Measurements from ENCODE around the gene TMEM154. TPM values are rescaled to one million over a fixed set of nuclear protein-coding genes. Genes with fewer than 3 reads are reported as not detected.

TMEM154 gene
- total RNA-seq, 1 experiment from 2014 or later = 34.5 TPM

DNA sequence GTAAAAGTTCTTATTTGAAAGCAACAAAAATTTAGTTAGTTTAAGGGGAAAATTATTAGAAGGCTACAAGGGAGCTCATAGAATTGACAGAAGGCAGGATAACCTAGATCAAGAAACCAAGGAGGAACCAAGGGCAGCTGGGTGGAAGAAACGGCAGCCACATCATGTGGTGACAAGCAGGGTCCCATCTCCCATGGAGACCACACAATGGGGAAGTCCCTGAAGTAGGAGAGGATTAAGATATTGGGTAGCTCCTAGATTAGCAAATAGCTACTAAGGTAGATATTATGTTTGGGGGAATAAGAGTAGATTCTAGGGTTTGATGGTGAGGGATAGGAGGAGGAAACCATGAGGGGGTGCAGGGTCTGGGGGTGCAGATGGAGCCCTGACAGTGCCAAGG is 48.0 kb upstream of the TMEM154 start:
- Histone ChIP-seq H3K36me3 (ENCODE audit: low read depth) (no peaks in the 10 kb centered on the region), H3K79me2 (ENCODE audit: low read depth) (no peaks in the 10 kb centered on the region), H3F3A (ENCODE audit: insufficient read depth, low read depth) (no peaks in the 10 kb centered on the region), H3K4me1 (replicated peaks; ENCODE audit: insufficient read depth) (no peaks in the 10 kb centered on the region), H3K27ac (no peak overlapping the region), H4K20me1 (ENCODE audit: insufficient read depth) (no peaks in the 10 kb centered on the region), H3K4me2 (no peak overlapping the region), H3K9me3 (ENCODE audit: insufficient read depth, low read depth) (no peaks in the 10 kb centered on the region), H3K4me3 (no peak overlapping the region), H2AFZ (no peak overlapping the region), H3K27me3 (ENCODE audit: insufficient read depth, low read depth) (no peaks in the 10 kb centered on the region), H3K9me2 (ENCODE audit: insufficient read depth) (no peaks in the 10 kb centered on the region)
- no peak for DNase-seq
- ChIA-PET POLR2A (ENCODE audit: unreplicated experiment) (no interaction called here), CTCF (interaction anchor here (0.5 to 0.6 kb wide), 2 partner anchors 415 to 1664 kb away, joined by 4 read pairs; no protein-coding TSS in a partner anchor)
- TF ChIP-seq, protein P1, sequence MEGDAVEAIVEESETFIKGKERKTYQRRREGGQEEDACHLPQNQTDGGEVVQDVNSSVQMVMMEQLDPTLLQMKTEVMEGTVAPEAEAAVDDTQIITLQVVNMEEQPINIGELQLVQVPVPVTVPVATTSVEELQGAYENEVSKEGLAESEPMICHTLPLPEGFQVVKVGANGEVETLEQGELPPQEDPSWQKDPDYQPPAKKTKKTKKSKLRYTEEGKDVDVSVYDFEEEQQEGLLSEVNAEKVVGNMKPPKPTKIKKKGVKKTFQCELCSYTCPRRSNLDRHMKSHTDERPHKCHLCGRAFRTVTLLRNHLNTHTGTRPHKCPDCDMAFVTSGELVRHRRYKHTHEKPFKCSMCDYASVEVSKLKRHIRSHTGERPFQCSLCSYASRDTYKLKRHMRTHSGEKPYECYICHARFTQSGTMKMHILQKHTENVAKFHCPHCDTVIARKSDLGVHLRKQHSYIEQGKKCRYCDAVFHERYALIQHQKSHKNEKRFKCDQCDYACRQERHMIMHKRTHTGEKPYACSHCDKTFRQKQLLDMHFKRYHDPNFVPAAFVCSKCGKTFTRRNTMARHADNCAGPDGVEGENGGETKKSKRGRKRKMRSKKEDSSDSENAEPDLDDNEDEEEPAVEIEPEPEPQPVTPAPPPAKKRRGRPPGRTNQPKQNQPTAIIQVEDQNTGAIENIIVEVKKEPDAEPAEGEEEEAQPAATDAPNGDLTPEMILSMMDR (conservative IDR thresholded peaks at IDR 0.05) = no peak
- no peak for TF ChIP-seq EZH2 (IDR thresholded peaks at IDR 0.05; ENCODE audit: low read depth)
- intact Hi-C loops (cut with micrococcal nuclease; ENCODE audit: unreplicated experiment) = no loop called here
- BruUV-seq (replicated peaks) = no TSS peak

DNA sequence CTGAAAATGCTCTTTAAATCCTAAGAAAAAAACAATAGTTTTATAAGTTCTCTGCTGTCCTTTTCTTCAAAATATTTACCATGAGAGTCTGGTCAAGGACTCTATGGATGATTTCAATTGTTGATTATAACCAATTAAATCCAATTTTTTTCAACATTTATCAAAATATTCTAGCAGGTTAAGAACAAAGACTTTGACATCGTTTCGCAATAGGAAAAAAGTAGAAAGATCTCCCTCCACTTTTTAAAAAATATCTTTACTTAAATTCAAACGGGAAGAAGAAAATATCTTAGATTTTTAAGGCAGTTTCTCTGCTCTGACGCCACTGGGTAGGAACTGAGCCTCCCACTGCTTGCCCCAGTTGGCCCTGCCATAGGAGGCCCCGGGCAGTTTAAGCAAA is 44.7 kb upstream of the TMEM154 start:
- no peaks in the 10 kb centered on the region for H3K4me1 ChIP-seq (replicated peaks; ENCODE audit: insufficient read depth)
- H3K27ac ChIP-seq = no peak overlapping the region
- no peaks in the 10 kb centered on the region for H3K27me3 ChIP-seq (ENCODE audit: insufficient read depth, low read depth)
- BruUV-seq (replicated peaks) = no TSS peak
- no peaks in the 10 kb centered on the region for H3K9me3 ChIP-seq (ENCODE audit: insufficient read depth, low read depth)
- H3K4me2 ChIP-seq = no peak overlapping the region
- DNase-seq = no peak
- ChIA-PET CTCF (no interaction called here), POLR2A (ENCODE audit: unreplicated experiment) (no interaction called here)
- H3K79me2 ChIP-seq (ENCODE audit: low read depth) = no peaks in the 10 kb centered on the region
- intact Hi-C loops (cut with micrococcal nuclease; ENCODE audit: unreplicated experiment) = loop anchor here (5.0 kb wide), 1 partner anchor 47 kb away; the partner anchor contains the start of gene TMEM154
- H2AFZ ChIP-seq = no peak overlapping the region
- TF ChIP-seq, protein P1 (conservative IDR thresholded peaks at IDR 0.05) = no peak
- no peak for TF ChIP-seq EZH2 (IDR thresholded peaks at IDR 0.05; ENCODE audit: low read depth)
- H3K4me3 ChIP-seq = no peak overlapping the region
- no peaks in the 10 kb centered on the region for H3F3A ChIP-seq (ENCODE audit: insufficient read depth, low read depth)
- H4K20me1 ChIP-seq (ENCODE audit: insufficient read depth) = no peaks in the 10 kb centered on the region
- H3K36me3 ChIP-seq (ENCODE audit: low read depth) = no peaks in the 10 kb centered on the region
- no peaks in the 10 kb centered on the region for H3K9me2 ChIP-seq (ENCODE audit: insufficient read depth)

DNA sequence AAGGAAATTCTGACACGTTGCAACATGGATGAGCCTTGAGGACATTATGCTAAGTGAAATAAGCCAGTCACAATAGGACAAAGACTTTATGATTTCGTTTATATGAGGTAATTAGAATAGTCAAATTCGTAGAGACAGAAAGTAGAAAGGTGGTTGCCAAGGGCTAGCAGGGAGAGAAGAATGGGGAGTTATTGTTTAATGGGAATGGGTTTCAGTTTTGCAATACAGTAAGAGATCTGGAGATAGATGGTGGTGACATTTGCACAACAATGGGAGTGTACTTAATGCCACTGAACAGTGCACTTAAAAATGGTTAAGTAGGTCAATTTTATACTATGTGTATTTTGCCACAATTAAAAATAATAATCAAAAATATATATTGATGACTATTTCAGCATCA is 43.4 kb upstream of the TMEM154 start:
- Histone ChIP-seq H3K27me3 (ENCODE audit: insufficient read depth, low read depth) (no peaks in the 10 kb centered on the region), H3F3A (ENCODE audit: insufficient read depth, low read depth) (no peaks in the 10 kb centered on the region), H3K9me2 (ENCODE audit: insufficient read depth) (no peaks in the 10 kb centered on the region), H3K4me3 (no peak overlapping the region), H3K79me2 (ENCODE audit: low read depth) (no peaks in the 10 kb centered on the region), H3K4me1 (replicated peaks; ENCODE audit: insufficient read depth) (no peaks in the 10 kb centered on the region), H3K9me3 (ENCODE audit: insufficient read depth, low read depth) (no peaks in the 10 kb centered on the region), H3K36me3 (ENCODE audit: low read depth) (no peaks in the 10 kb centered on the region), H3K4me2 (no peak overlapping the region), H3K27ac (no peak overlapping the region), H4K20me1 (ENCODE audit: insufficient read depth) (no peaks in the 10 kb centered on the region), H2AFZ (no peak overlapping the region)
- ChIA-PET CTCF (no interaction called here), POLR2A (ENCODE audit: unreplicated experiment) (no interaction called here)
- BruUV-seq (replicated peaks) = no TSS peak
- intact Hi-C loops (cut with micrococcal nuclease; ENCODE audit: unreplicated experiment) = loop anchor here (5.0 kb wide), 1 partner anchor 46 kb away; the partner anchor contains the start of gene TMEM154
- DNase-seq = no peak
- no peak for TF ChIP-seq EZH2 (IDR thresholded peaks at IDR 0.05; ENCODE audit: low read depth)
- TF ChIP-seq, protein P1 (conservative IDR thresholded peaks at IDR 0.05) = no peak
